Mononuclear cell (primary cell): ENCODE data around the gene BCKDHB. TPM values are rescaled to one million over a fixed set of nuclear protein-coding genes. Genes with fewer than 3 reads are reported as not detected.

Experiments
- H3K27me3 ChIP-seq: 2 replicates; pipeline ENCODE4 v1.6.0; 2011; ENCODE audit warnings: low read length, control low read depth; ENCODE audit not compliant: insufficient read depth
- H3K4me1 ChIP-seq: 2 replicates; pipeline ENCODE4 v1.5.1; 2011; ENCODE audit warnings: mild to moderate bottlenecking, low read length, control low read depth; ENCODE audit not compliant: insufficient read depth
- H3K4me3 ChIP-seq: 2 replicates; pipeline ENCODE4 v1.5.1; 2011; ENCODE audit warnings: mild to moderate bottlenecking, low read length, moderate library complexity
- H3K9me3 ChIP-seq: 2 replicates; pipeline ENCODE4 v1.5.1; 2011; ENCODE audit warnings: low read depth, mild to moderate bottlenecking, control low read depth, low read length
- total RNA-seq: library from RNA; depleted of rRNA; stranded (reverse); fragments of >200 nt; gene quantifications from one replicate; pipeline ENCODE4 v1.2.3, GENCODE V29; 2012

The BCKDHB gene
- total RNA-seq, 1 donor = 6.2 TPM

DNA sequence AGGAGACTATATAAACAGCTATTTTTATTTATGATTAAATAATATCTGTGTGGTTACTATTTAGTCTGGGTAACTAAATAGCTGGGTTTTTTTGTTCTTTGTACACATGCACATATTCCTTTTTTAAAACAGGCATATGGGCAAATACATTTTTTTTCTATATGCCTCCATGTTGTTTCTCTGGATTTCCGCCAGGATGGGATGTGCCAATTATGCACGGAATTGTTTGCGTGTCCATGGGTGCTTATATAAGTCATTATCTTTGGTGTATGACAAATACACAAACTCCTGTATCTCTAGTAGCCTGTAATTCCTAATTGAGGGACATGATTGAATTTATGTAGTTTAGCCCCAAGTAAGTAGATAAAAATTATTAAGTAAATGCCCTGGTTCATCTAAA lies 226.9 kb downstream of the BCKDHB start:
- Histone ChIP-seq H3K4me3 (no peak overlapping the region), H3K4me1 (no peaks in the 10 kb centered on the region), H3K9me3 (no peaks in the 10 kb centered on the region), H3K27me3 (no peaks in the 10 kb centered on the region)

GRCh38 chr6:80335121-80335531 lies 228.7 kb downstream of the BCKDHB start:
- H3K27me3 ChIP-seq = no peaks in the 10 kb centered on the region
- H3K4me3 ChIP-seq = no peak overlapping the region
- no peaks in the 10 kb centered on the region for H3K9me3 ChIP-seq
- no peaks in the 10 kb centered on the region for H3K4me1 ChIP-seq

- no peak overlapping the region for H3K4me3 ChIP-seq
- H3K4me1 ChIP-seq = no peaks in the 10 kb centered on the region
- H3K9me3 ChIP-seq = no peaks in the 10 kb centered on the region
- no peaks in the 10 kb centered on the region for H3K27me3 ChIP-seq
These were observed 230.4 kb downstream of the BCKDHB start for GRCh38 chr6:80336911-80337310.

- H3K9me3 ChIP-seq = no peaks in the 10 kb centered on the region
- H3K27me3 ChIP-seq = no peaks in the 10 kb centered on the region
- no peak overlapping the region for H3K4me3 ChIP-seq
- no peaks in the 10 kb centered on the region for H3K4me1 ChIP-seq
These were observed 231.8 kb downstream of the BCKDHB start for GRCh38 chr6:80338201-80338836.

- Histone ChIP-seq H3K4me1 (no peaks in the 10 kb centered on the region), H3K27me3 (no peaks in the 10 kb centered on the region), H3K9me3 (no peaks in the 10 kb centered on the region), H3K4me3 (no peak overlapping the region)
These were observed 232.9 kb downstream of the BCKDHB start for GRCh38 chr6:80339421-80339820.

GRCh38 chr6:80340280-80340679 lies 233.8 kb downstream of the BCKDHB start:
- Histone ChIP-seq H3K4me3 (no peak overlapping the region), H3K9me3 (no peaks in the 10 kb centered on the region), H3K4me1 (no peaks in the 10 kb centered on the region), H3K27me3 (no peaks in the 10 kb centered on the region)

GRCh38 chr6:80340686-80341085 lies 234.2 kb downstream of the BCKDHB start:
- no peaks in the 10 kb centered on the region for H3K27me3 ChIP-seq
- H3K9me3 ChIP-seq = no peaks in the 10 kb centered on the region
- no peaks in the 10 kb centered on the region for H3K4me1 ChIP-seq
- no peak overlapping the region for H3K4me3 ChIP-seq

- Histone ChIP-seq H3K4me1 (no peaks in the 10 kb centered on the region), H3K9me3 (no peaks in the 10 kb centered on the region), H3K4me3 (no peak overlapping the region), H3K27me3 (no peaks in the 10 kb centered on the region)
These were observed 234.9 kb downstream of the BCKDHB start for GRCh38 chr6:80341330-80341729.

GRCh38 chr6:80343511-80343910 lies 237.0 kb downstream of the BCKDHB start:
- Histone ChIP-seq H3K9me3 (no peaks in the 10 kb centered on the region), H3K4me3 (no peak overlapping the region), H3K4me1 (no peaks in the 10 kb centered on the region), H3K27me3 (no peaks in the 10 kb centered on the region)

GRCh38 chr6:80347101-80347500 lies 240.6 kb downstream of the BCKDHB start:
- Histone ChIP-seq H3K4me3 (no peak overlapping the region), H3K9me3 (no peaks in the 10 kb centered on the region), H3K4me1 (no peaks in the 10 kb centered on the region), H3K27me3 (no peaks in the 10 kb centered on the region)

- Histone ChIP-seq H3K27me3 (no peaks in the 10 kb centered on the region), H3K4me1 (no peaks in the 10 kb centered on the region), H3K4me3 (no peak overlapping the region), H3K9me3 (no peaks in the 10 kb centered on the region)
These were observed 241.8 kb downstream of the BCKDHB start for GRCh38 chr6:80348263-80348662.

DNA sequence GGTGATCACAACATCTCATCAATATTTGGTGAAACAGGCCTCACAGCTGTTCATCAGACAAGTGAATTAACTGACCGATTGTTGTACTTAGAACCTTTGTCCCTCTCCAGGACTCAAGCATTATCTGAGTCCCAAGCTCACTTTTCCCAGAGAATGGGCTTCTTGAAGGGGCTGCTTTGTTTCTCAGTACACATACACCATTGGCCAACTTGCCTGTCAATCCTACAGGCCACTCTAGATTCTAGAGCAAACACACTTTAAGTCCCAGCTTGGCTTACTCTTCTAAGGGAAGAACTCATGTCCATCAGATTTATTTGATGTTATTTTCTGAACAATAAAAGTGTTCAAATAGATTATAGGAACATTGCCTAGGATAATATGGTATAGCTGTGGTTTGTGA lies 249.5 kb downstream of the BCKDHB start:
- no peaks in the 10 kb centered on the region for H3K9me3 ChIP-seq
- H3K27me3 ChIP-seq = no peaks in the 10 kb centered on the region
- no peaks in the 10 kb centered on the region for H3K4me1 ChIP-seq

GRCh38 chr6:80356545-80356944 lies 250.1 kb downstream of the BCKDHB start:
- no peaks in the 10 kb centered on the region for H3K27me3 ChIP-seq
- no peaks in the 10 kb centered on the region for H3K9me3 ChIP-seq
- no peaks in the 10 kb centered on the region for H3K4me1 ChIP-seq
- H3K4me3 ChIP-seq = no peak overlapping the region

More for the DNA sequence above, 249.5 kb downstream of the BCKDHB start:
- H3K4me3 ChIP-seq = no peak overlapping the region

DNA sequence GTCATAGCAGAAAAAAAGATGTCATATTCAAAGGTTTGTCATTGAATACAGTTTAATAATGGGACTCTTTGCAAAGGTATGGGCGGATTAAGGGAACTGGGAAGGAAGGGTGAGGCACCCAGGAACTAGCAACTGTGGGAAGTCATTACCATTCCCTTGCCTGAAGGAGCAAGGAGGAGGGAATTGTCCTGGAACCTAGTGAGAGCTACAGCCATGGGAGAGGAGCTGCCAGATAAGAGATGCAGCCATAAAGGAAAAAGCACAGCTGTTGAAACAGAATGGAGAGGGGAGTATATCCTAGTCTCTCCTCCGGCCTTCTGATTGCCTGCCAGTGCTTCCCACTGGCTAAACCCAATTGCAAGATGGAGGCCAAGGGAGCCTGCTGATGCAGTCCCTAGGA lies 250.6 kb downstream of the BCKDHB start:
- no peaks in the 10 kb centered on the region for H3K9me3 ChIP-seq
- H3K4me1 ChIP-seq = no peaks in the 10 kb centered on the region
- no peak overlapping the region for H3K4me3 ChIP-seq
- no peaks in the 10 kb centered on the region for H3K27me3 ChIP-seq

DNA sequence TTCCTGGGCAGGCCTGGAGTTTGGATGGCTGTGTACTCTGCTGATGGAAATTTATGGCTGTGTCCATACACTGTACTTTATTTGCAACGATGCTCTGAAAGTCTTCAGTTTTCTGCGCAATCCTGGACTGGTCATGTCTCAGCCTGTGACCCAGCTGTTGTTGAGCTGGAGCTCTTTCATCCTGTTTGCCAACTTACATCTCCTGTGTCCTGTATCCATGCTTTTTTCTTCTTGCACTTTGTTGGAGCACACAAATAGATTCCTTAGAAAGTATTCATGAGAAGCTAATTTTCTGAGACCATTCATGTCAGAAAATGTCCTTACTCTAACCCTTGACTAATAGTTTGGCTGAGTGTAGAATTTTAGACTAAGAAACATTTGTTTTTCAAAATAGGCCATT lies 251.2 kb downstream of the BCKDHB start:
- H3K27me3 ChIP-seq = no peaks in the 10 kb centered on the region
- no peak overlapping the region for H3K4me3 ChIP-seq
- no peaks in the 10 kb centered on the region for H3K4me1 ChIP-seq
- no peaks in the 10 kb centered on the region for H3K9me3 ChIP-seq

DNA sequence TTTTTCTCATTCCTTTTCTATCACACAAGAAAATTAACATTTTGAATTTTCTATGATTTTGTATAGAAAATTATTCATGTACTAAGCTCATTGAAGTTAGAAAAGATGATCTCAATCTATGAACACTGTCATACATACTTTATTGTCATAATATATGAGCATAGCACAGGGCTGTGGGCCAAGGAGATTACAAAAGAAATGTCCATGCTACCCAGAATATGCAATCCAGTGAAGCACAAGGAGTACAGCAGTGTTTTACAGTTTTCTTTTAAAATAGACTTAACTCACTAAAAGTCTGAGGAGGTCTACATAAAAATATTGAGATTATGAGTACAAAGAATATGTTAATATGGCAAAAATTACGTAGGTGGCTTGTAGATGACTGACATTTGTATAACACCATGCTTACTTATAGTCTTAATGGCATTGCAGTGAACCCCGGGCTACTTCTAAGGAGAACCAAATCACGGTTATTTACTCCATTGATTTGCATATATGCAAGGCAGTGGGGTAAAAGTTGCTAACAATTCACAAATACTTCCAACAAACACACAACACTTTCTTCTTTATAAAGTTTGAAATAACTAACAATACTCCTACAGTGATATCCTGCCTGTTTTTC lies 257.1 kb downstream of the BCKDHB start:
- Histone ChIP-seq H3K4me1 (no peaks in the 10 kb centered on the region), H3K27me3 (no peaks in the 10 kb centered on the region), H3K9me3 (no peaks in the 10 kb centered on the region), H3K4me3 (no peak overlapping the region)
